ENCODE measurements around the gene GPD1.

Gene GPD1

GRCh38 chr12:50103767-50104321 lies at the start of gene GPD1:
GPD1 (plus strand) TSS chr12:50104008; CDS start chr12:50104051, 43 bp downstream.
- DNase-seq = peak; percentile 34

GRCh38 chr12:50055831-50056638 lies 47.8 kb upstream of the GPD1 start:
- DNase-seq = peak; percentile 65

GRCh38 chr12:50056639-50056976 lies 47.2 kb upstream of the GPD1 start:
- no peak for DNase-seq

GRCh38 chr12:50057000-50057841 lies 46.6 kb upstream of the GPD1 start, which contains the start of gene ASIC1:
ASIC1 (plus strand) TSS chr12:50057596; CDS start chr12:50058767, 1,171 bp downstream.
- DNase-seq = peak; percentile 52

GRCh38 chr12:50057896-50058670 lies 45.7 kb upstream of the GPD1 start:
- DNase-seq = no peak

- DNase-seq = no peak
These were observed 45.0 kb upstream of the GPD1 start for GRCh38 chr12:50058743-50059312.

GRCh38 chr12:50059440-50060119 lies 44.2 kb upstream of the GPD1 start:
- DNase-seq = peak; percentile 29

- no peak for DNase-seq
These were observed 43.7 kb upstream of the GPD1 start for GRCh38 chr12:50060120-50060468.

- DNase-seq = no peak
These were observed 42.6 kb upstream of the GPD1 start for GRCh38 chr12:50061171-50061570.

- DNase-seq = no peak
These were observed 41.7 kb upstream of the GPD1 start for GRCh38 chr12:50061946-50062686.

GRCh38 chr12:50062728-50063460 lies 40.9 kb upstream of the GPD1 start:
- no peak for DNase-seq

- no peak for DNase-seq
These were observed 38.0 kb upstream of the GPD1 start for GRCh38 chr12:50065726-50066310.

- DNase-seq = no peak
These were observed 37.4 kb upstream of the GPD1 start for GRCh38 chr12:50066402-50066801.

GRCh38 chr12:50069069-50069468 lies 34.7 kb upstream of the GPD1 start:
- DNase-seq = no peak

GRCh38 chr12:50069539-50069938 lies 34.3 kb upstream of the GPD1 start:
- no peak for DNase-seq

GRCh38 chr12:50070314-50071060 lies 33.3 kb upstream of the GPD1 start:
- peak; percentile 67 for DNase-seq

- DNase-seq = no peak
These were observed 31.5 kb upstream of the GPD1 start for GRCh38 chr12:50072198-50072907.

- DNase-seq = no peak
These were observed 30.6 kb upstream of the GPD1 start for GRCh38 chr12:50073206-50073605.

GRCh38 chr12:50073712-50074111 lies 30.1 kb upstream of the GPD1 start:
- DNase-seq = no peak

Measured in activated naive CD4-positive, alpha-beta T cell treated with Interleukin-2 at 50 U/mL for 16 hours (primary cell).